Lung (tissue), 12 donors: ENCODE measurements around the gene MYBBP1A. TPM values are rescaled to one million over a fixed set of nuclear protein-coding genes. Genes with fewer than 3 reads are reported as not detected.

Experiments used
- ATAC-seq: fragments of 200-7000 bp; cut with Tn5 transposase; one replicate; pipeline ENCODE4 v1.9.1; 2020; ENCODE audit warnings: moderate number of reproducible peaks; ENCODE audit not compliant: insufficient read depth, low FRiP score
- DNase-seq, 3 donors: peaks; one replicate each; pipeline ENCODE4 v3.0.0-alpha.2; 2013 to 2017
- H3K27ac ChIP-seq, 2 donors: one replicate each; pipeline ENCODE4 v1.5.1; 2013; ENCODE audit warnings: mild to moderate bottlenecking in 2 of 2, moderate library complexity in 2 of 2, control low read depth in 1 of 2, inconsistent platforms in 1 of 2, low read depth in 1 of 2, low read length in 1 of 2
- H3K27me3 ChIP-seq, 3 donors: one replicate each; pipeline ENCODE4 v1.5.1; 2013; ENCODE audit warnings: low read length in 2 of 3; ENCODE audit not compliant: control insufficient read depth in 3 of 3, insufficient read depth in 3 of 3
- H3K36me3 ChIP-seq, 4 donors: one replicate each; pipeline ENCODE4 v1.5.1; 2013; ENCODE audit warnings: low read length in 4 of 4, mild to moderate bottlenecking in 1 of 4, moderate library complexity in 1 of 4; ENCODE audit not compliant: control insufficient read depth in 4 of 4, insufficient read depth in 4 of 4
- H3K4me1 ChIP-seq, 5 donors: one replicate each; pipeline ENCODE4 v1.5.1; 2013; ENCODE audit warnings: low read length in 5 of 5, mild to moderate bottlenecking in 2 of 5, moderate library complexity in 1 of 5; ENCODE audit not compliant: control insufficient read depth in 5 of 5, insufficient read depth in 5 of 5
- H3K4me3 ChIP-seq: one replicate; pipeline ENCODE4 v1.5.1; 2013; ENCODE audit warnings: mild to moderate bottlenecking, control low read depth, moderate library complexity
- H3K9ac ChIP-seq, 2 donors: one replicate each; pipeline ENCODE4 v1.5.1; 2013; ENCODE audit warnings: low read length in 2 of 2, control low read depth in 1 of 2; ENCODE audit not compliant: insufficient read depth in 1 of 2
- H3K9me3 ChIP-seq, 4 donors: one replicate each; pipeline ENCODE4 v1.5.1; 2013; ENCODE audit warnings: low read length in 3 of 4, mild to moderate bottlenecking in 1 of 4, moderate library complexity in 1 of 4; ENCODE audit not compliant: control insufficient read depth in 4 of 4, insufficient read depth in 3 of 4
- WGBS, 2 donors: extraction: QIAGEN DNeasy Blood & Tissue Kit; methylation state at CpG; one replicate each; pipeline ENCODE4 v1.1.7; 2013; 5-methylcytosine and 5-hydroxymethylcytosine counted together
- polyA plus RNA-seq, 2 donors: library from polyadenylated mRNA; stranded (reverse); fragments of 200-250 nt; gene quantifications; one replicate each; pipeline ENCODE4 v1.2.1, GENCODE V29; 2013
- total RNA-seq, 2 donors: library from RNA; depleted of rRNA in 1 of 2; stranded (reverse); fragments of >200 nt in 1 of 2; gene quantifications; one replicate each; pipeline ENCODE4 v1.2.1, GENCODE V29; 2014 to 2021
- TF ChIP-seq, protein P1 (sequence below): IDR thresholded peaks from 2 replicates; pipeline ENCODE4 v1.5.1; 2012; ENCODE audit warnings: mild to moderate bottlenecking; ENCODE audit errors: control extremely low read depth, extremely low read depth
- donor health status: control.
- donor health status: control.
- donor health status: Bipolar disorder and iron deficiency.
- donor health status: healthy.
- donor health status: DM: yes; HTN: yes; CAD: no.

Gene MYBBP1A
- total and polyA plus RNA-seq, 4 donors, result 21.2 to 71.7 (median 34.4) TPM

DNA sequence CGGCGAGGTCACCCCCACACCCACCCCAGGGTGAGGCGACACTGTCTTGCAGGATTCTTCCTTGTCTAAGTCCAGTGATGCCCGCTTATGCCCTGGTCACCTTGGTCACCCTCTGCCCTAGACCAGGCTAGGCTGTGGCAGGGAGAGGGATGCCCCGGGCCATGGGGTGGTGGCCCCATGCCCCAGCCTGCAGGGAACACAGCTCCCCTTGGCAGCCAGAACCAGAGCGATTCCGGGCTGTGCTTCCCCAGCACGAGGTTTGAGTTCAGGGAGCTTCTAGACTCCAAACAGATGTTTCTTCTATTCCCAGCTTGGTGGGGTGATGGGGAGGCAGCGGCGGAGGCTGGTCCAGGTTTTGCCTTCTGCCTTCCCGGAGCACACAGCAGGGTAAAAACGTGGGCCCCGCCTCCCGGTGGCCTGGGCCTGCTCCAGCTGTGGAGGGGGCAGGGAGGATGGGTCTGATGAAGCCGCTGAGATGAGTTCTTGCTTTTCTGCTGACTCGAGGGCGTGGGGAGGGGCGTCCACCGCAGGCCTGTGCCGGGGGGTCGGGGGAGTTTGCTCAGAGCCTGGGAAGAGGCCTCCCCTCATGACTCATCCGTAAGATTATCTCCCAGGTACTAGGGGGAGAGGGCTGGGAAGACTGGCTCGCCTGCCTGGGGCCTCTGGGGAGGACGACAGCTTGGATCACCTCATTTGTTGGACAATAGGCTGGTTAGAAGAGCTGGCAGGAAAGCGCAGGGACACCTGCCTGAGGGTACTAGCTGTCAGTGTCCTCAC is 44.5 kb upstream of the MYBBP1A start:
- 62 to 70% methylated on average over 25 of the region's 25 CpGs for WGBS, 2 donors
- Histone ChIP-seq H3K9me3 (no peaks in the 10 kb centered on the region), H3K9ac (peak overlapping the region in 1 of 2 donors; percentile 75), H3K27ac (peak overlapping the region; percentile 43 to 78), H3K27me3 (no peaks in the 10 kb centered on the region), H3K4me1 (peaks cover 6 to 55% (median 16%) of the 10 kb centered on the region in 5 donors), H3K36me3 (peaks cover 0 to 6% (median 0%) of the 10 kb centered on the region in 4 donors), H3K4me3 (no peak overlapping the region)
- peak; percentile 94 to 97 (median 95) for DNase-seq
- TF ChIP-seq, protein P1, sequence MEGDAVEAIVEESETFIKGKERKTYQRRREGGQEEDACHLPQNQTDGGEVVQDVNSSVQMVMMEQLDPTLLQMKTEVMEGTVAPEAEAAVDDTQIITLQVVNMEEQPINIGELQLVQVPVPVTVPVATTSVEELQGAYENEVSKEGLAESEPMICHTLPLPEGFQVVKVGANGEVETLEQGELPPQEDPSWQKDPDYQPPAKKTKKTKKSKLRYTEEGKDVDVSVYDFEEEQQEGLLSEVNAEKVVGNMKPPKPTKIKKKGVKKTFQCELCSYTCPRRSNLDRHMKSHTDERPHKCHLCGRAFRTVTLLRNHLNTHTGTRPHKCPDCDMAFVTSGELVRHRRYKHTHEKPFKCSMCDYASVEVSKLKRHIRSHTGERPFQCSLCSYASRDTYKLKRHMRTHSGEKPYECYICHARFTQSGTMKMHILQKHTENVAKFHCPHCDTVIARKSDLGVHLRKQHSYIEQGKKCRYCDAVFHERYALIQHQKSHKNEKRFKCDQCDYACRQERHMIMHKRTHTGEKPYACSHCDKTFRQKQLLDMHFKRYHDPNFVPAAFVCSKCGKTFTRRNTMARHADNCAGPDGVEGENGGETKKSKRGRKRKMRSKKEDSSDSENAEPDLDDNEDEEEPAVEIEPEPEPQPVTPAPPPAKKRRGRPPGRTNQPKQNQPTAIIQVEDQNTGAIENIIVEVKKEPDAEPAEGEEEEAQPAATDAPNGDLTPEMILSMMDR, result no peak
- peak; percentile 53 for ATAC-seq

- DNase-seq (peak; percentile 94 to 99 (median 98)), ATAC-seq (peak; percentile 46)
- H3K4me3 ChIP-seq, result no peak overlapping the region
- TF ChIP-seq, protein P1, result no peak
- H3K27ac ChIP-seq, result peak overlapping the region; percentile 43 to 78
- H3K9me3 ChIP-seq, result no peaks in the 10 kb centered on the region
- no peaks in the 10 kb centered on the region for H3K27me3 ChIP-seq
- no peak overlapping the region for H3K9ac ChIP-seq
- H3K4me1 ChIP-seq, result peaks cover 4 to 48% (median 11%) of the 10 kb centered on the region in 5 donors
- 70 to 73% methylated on average over 20 of the region's 20 CpGs for WGBS, 2 donors
- peaks cover 0 to 6% (median 0%) of the 10 kb centered on the region in 4 donors for H3K36me3 ChIP-seq
These were observed 43.8 kb upstream of the MYBBP1A start for GRCh38 chr17:4598776-4599504.

- H3K27me3 ChIP-seq, result no peaks in the 10 kb centered on the region
- WGBS, 2 donors, result 79 to 81% methylated on average over 12 to 13 of the region's 13 CpGs
- peaks cover 4 to 54% (median 16%) of the 10 kb centered on the region in 5 donors for H3K4me1 ChIP-seq
- peaks cover 0 to 6% (median 0%) of the 10 kb centered on the region in 4 donors for H3K36me3 ChIP-seq
- ATAC-seq, result no peak
- peak overlapping the region in 1 of 2 donors; percentile 20 for H3K27ac ChIP-seq
- peak in 1 of 3 donors; percentile 17 for DNase-seq
- no peaks in the 10 kb centered on the region for H3K9me3 ChIP-seq
- H3K4me3 ChIP-seq, result no peak overlapping the region
- no peak overlapping the region for H3K9ac ChIP-seq
- TF ChIP-seq, protein P1, result no peak
These were observed 42.8 kb upstream of the MYBBP1A start for GRCh38 chr17:4597975-4598374.
